DMS153 (cell line): ENCODE measurements around the gene ZNF521.

Source experiments
- DNase-seq: peaks from one replicate; lab custom pipeline; 2025; lab: John Stamatoyannopoulos, UW

Gene ZNF521

DNA sequence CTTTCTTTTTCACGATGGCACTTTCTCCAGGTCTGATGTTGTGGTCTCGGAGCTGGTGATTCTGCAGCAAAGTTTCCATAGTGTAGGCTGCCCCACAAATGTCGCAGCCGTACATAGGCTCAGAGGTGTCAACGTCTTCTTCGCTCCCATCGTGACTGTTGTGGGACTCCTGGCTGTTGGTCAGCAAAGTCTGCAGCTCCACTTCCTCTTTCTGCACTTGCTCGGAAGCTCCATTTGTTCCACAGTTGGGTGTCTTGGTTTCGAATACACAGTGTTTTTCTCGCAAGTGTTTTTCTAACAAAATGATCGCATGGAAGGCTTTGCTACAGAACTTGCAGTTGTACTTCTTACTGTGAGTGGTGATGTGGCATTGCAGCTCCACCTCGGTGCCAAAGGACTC lies 126.8 kb downstream of the ZNF521 start:
- no peak for DNase-seq

GRCh38 chr18:25223899-25224886 lies 127.8 kb downstream of the ZNF521 start:
- no peak for DNase-seq

GRCh38 chr18:25223211-25223610 lies 128.8 kb downstream of the ZNF521 start:
- DNase-seq: no peak

- DNase-seq: no peak
Measured at GRCh38 chr18:25222648-25223047, 129.3 kb downstream of the ZNF521 start.

DNA sequence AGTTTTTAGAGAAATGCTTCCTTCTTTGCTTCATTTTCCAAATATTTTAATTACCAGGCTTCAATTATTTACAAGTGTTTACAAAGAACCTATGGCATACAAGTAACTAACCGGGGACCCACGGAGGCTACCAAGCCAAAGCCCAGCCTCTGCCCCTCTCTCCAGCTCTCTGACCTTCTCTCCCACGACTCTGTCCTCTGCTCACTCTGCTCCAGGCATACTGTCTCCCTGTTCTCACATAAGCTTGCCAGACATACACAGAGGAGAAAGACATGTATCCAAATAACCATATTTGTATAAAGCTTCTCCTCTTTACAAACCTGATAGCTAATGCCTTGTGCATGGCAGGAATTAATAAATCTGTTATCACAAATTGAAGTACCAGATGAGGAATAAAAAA lies 141.3 kb downstream of the ZNF521 start:
- no peak for DNase-seq

- no peak for DNase-seq
Measured at GRCh38 chr18:25192065-25192464, 159.9 kb downstream of the ZNF521 start.

DNA sequence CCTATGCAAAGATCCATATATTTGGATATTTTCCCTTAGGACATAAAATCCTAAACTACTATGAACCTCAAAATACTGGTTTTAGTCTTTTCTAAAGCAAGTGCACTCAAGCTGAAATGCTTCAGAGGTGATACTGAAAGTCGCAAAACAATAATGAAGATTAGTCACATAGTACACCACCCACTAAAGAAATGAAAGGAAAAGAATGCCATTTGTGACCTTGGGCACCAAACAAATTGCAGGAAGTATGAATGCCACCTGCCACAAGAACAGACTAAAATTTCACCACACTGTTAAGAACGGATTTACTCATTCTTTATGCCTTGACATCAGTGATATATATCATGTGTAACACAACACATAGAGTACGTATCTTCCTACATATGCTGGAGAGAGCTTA lies 161.5 kb downstream of the ZNF521 start:
- DNase-seq: no peak

GRCh38 chr18:25189391-25190185 lies 162.4 kb downstream of the ZNF521 start:
- DNase-seq: no peak

GRCh38 chr18:25187521-25188192 lies 164.3 kb downstream of the ZNF521 start:
- DNase-seq: no peak

DNA sequence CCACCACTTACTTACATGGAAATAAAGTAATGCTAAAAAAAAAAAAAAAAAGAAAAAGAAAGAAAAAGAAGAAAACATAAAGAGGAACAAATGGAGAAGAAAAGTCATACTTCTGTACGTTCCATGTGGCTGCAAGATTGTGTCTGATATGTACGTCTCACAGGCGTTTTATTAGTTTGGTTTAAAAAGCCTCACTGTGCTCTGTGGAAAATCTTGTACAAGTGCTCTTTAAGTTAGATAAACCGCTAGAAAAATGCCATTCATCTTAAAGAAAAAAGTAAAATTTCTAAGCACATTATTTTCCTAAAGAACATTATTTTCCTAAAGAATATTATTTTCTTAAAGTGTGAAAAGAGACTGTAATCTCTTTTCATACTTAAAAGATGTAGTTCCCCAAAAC lies 165.1 kb downstream of the ZNF521 start:
- DNase-seq: no peak

DNA sequence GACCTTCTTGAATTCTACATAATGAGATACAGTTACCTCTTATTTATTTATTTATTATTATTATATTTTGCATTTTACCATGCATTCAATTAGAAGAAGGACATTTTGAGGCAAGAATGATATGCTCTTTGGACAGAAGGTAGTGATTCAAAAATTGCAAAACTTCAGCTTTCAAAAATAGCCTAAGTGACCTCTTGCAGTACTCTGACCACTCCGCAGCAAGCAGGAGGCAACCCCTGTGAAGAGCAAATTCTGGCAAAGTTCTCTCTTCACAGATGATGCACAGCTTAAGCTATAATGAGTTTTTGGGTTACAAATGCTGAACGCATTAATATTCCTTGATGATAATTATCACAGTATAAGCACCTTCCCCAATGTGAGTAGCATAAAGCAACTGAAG lies 170.0 kb downstream of the ZNF521 start:
- no peak for DNase-seq

DNA sequence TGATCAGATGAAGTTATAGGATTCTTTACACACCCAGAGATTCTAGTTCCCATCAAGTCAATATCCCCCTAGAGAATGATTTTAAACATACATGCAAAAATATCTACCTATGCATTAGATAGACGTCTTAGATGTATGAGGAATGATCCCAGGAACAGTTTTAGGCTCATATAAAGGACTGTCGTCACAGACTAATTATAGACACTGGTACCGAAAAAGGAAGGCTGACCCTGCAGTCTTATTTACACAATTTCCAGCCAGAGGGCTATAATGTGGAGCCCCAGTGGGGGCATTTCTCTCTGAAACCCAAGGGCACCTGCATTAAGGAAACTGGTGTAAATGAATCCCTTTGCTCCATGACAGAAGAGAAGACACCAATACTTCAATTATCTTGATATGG lies 170.4 kb downstream of the ZNF521 start:
- no peak for DNase-seq

DNA sequence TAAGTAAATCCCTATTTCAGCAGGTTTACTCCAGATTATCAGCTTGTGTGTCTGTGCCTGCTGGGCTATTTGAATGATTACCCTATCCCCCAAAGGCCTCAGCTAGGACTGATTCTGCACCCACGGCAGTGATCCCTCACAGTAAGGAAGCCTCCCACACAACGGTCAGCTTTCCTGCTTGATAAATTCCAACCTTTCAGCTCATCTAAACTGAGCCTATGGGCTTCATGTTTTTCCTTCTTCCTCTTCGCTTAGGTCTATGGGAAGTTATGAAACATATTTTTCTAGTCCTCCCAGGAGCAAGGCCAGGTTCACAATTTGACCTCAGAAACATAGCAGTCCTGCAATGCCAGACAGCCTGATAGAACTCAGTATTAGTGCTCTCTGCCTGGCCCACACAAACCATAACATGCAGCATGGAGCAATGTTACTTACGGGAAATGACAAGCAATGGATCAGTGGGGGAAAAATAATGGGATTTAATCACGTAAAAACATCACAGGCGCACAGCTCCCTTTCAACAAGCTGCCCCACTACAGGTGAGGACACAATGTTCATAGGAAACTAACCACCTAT lies 170.9 kb downstream of the ZNF521 start:
- no peak for DNase-seq

- DNase-seq: no peak
Measured at GRCh38 chr18:25177631-25178030, 174.3 kb downstream of the ZNF521 start.

GRCh38 chr18:25176518-25177042 lies 175.4 kb downstream of the ZNF521 start:
- DNase-seq: no peak

DNA sequence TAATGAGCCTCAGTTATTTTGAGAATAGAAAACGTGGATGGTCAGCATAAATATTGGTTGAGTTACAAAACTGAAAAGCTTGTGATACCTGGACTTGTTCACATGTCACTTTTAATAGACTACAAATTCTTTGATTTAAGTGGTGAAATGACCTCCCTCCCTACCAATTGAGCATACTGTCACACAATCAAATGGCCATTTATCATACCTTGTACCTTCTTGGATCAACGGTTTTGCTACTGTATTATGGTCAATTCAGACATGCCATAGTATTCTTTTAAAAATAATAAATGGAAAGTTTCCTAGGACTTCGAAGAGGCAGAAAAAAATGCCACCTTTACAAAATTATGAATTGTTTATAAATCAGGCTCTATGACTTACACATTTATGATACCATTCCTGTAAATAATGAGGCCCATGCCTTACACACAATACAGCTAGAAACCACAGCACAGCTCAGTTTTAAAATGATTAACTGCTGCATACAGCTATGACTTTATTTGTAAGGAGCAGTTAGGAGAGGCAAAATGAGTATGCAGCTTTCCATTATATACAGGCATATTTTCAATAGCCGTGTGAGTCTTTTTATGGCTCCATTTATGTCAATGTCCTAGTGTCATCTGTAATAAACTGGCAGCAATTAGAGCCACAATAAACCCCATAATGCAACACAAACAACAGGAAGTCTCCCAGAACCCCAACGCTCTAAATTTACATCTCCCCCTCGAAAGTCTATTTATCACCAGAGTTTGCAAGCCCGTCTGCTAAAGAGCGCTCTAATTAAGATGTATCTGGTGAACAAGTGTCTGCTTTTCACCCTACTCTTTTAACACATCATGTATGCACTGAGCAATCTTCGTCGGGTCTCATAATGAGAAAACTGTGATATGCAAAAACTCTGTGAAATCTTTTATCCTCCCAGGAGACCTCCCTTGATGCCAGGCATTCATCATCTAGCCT lies 176.1 kb downstream of the ZNF521 start:
- DNase-seq: no peak

DNA sequence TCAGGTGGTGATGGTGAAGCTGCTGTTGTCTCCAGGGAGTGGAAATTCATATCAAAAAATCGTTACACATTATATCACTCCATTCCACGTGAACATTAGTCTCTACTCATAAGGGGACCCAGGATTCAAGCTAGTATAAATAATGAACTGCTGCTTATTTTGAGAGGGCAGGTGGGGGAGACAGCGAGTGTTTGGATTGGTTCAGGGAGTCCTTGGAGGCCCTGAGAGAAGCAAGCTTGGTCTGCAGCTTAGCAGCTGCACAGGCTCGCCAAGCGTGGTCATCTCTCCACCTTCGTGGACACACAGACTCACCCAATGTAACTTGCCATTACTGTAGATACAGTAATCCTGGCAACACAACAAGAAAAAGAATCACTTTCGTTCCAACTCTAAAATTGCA lies 177.6 kb downstream of the ZNF521 start:
- DNase-seq: no peak

DNA sequence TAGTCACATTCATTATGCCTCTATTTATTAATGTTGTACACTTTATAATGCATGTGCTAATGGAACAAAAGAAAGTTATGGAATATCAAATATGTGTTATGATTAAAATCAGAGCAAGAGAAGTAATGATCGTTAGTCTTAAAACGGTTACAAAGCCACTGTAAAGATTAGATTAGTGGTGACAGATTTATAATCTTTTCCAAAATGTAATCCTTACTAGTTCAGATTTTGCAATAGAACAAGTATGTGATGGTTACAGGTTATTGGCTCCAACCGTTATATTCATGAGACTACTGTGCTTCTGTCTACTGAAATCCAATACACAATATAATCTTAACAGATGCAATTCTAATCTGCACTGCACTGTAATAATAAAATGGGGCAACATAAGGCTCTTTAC lies 180.6 kb downstream of the ZNF521 start:
- DNase-seq: no peak

DNA sequence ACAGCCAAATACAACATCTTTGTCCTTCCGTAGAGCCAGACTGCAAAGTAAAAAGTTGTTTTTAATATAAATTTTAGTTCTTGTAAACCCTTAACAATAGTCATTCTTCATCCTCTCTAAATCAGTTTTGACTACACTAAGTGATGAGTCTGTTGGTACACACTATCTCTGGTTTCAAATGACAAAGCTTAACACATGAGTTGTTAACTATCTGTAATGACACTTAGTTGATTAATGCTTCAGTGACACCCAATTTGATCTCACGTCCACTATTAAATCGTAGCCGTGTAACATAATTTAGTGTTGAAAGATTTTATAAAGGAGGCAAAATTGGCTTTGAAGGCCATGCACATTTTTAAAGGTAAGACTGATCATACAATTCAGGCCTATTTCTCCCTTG lies 181.6 kb downstream of the ZNF521 start:
- DNase-seq: no peak

DNA sequence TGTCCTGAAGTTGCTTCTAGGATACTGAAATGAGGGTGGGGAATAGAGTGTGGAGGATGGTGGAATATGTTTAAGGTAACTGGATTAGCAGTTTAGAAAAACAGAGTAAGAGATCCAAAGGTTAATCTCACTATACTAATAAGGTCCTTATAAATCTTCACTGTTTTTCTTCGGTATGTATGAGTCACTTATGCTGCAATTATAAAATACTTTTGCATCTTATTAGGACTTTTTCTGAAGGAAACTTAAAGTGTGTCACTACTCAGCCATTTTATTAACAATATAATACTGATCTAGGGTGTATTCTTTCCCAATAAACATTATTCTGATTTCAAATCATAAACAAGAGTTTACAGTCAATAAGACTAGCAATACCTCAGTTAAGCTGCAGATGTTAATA lies 182.3 kb downstream of the ZNF521 start:
- DNase-seq: no peak
